SW480 (cell line): Measurements from ENCODE around the gene NAPEPLD.
A peak's percentile ranks its signal among the peaks of the same experiment; 100 is the strongest.

ENCODE experiments used
- DNase-seq: peaks from one replicate; pipeline ENCODE4 v3.0.0-alpha.2; 2016; ENCODE audit warnings: low spot score

NAPEPLD gene

DNA sequence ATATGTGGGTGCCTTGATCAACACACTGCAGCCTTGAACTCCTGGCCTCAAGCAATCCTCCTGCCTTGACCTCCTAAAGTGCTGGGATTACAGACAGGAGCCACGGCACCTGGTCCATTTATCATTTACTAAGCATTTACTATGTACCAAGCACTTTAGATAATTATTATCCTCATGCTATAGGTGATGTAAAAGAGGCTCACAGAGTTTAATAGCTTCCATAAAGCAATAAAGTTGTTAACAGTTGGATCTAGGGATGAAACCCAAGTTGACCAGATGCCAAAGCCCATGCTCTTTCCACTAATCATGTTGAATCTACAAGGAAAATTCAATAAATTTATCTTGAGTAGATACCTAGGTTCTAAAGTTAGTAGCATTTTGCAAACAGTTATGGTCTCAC is 5.0 kb downstream of the NAPEPLD start:
- DNase-seq, result no peak

GRCh38 chr7:103142494-103142893 is 6.4 kb downstream of the NAPEPLD start:
- no peak for DNase-seq

DNA sequence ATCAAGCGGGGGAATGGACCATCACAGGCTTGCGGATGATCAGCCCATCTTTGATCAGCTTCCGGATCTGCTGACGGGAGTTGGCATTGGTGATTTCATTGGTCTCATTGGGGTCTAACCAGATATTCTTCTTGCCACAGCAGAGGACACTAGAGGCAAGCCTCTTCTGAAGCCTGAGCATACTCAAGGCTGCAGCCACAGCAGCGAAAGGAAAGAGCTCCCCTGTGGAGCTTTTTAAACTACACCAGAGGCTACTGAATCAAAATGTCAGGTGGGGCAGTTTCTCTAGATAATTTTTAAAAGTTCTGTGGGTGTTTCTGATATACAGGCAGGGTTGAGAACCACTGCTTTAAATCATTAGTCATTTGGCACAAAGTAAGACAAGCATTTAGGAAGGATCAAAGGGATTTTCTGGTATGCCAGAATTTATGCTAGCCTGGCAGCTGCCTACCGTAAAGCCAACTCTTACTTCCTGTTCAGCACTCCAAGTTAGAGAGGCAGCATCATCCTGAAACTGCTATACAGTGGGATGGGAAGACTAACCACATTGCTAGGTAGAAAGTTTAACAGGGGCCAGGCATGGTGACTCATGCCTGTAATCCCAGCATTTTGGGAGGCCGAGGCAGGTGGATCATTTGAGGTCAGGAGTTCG is 7.0 kb downstream of the NAPEPLD start:
- DNase-seq, result peak; percentile 76

GRCh38 chr7:103140685-103141084 is 8.2 kb downstream of the NAPEPLD start:
- no peak for DNase-seq

- DNase-seq, result no peak
Observed at GRCh38 chr7:103140061-103140460, 8.8 kb downstream of the NAPEPLD start.

DNA sequence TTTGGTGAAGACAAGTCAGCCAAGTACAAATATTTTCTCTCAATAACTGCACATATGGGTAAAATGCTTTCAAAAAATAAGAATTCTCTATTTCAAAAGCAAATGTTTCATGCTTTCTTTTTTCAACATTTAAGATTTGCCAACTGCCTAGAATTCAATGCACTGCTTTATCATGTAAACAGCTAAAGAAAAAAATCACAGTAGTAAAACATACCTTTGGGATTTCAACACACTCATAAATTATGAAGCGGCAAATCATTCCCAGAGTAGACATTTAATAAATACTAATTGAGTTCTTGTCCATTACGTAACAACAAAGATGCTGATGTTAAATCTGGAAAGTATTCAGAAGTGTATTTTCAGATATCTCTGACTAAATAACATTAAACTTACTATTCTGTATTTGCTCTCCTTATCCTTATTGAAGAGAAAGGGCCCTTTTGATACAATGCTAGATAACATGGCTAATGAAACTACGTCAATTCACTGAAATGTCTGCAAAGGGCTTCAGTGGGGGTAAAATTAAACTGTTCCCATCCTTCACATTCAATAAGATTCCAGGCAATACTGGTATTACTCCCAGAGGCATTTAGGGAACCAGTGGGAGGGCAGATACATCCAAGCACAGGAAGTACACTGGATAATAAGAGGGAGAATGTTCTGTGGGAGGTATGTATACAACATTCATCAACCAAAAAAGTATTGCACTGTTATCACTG is 13.9 kb downstream of the NAPEPLD start:
- DNase-seq, result no peak

GRCh38 chr7:103132995-103133688 is 15.8 kb downstream of the NAPEPLD start:
- no peak for DNase-seq

GRCh38 chr7:103130901-103131624 is 17.8 kb downstream of the NAPEPLD start:
- no peak for DNase-seq

GRCh38 chr7:103129702-103130549 is 19.0 kb downstream of the NAPEPLD start:
- no peak for DNase-seq

- no peak for DNase-seq
Observed at GRCh38 chr7:103127006-103127405, 21.9 kb downstream of the NAPEPLD start.

DNA sequence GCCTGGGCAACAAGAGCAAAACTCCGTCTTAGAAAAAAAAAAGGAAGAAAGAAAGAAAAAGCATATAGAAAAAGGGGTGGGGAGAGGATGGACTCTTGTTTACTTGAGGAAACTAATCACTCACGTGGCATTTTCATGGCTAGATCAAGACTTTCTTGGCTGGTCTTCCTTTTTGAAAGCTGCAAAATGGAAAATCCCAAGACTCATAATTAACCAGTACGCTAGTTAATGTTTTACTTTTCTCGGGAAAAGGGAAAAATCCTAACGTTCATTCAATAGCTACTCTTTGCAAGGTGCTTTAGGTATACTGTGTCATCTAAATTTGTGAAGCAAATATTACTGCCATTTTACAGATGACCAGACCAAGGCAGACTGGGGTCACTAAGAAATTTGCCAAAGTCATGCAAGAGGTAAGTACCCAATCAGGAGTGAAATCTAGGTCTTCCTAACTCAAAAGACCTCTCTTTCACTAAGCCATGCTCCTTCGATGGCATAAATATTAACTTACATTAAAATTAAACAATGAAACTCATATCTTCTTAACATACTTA is 24.4 kb downstream of the NAPEPLD start:
- DNase-seq, result no peak

GRCh38 chr7:103123529-103123928 is 25.4 kb downstream of the NAPEPLD start:
- DNase-seq, result no peak

DNA sequence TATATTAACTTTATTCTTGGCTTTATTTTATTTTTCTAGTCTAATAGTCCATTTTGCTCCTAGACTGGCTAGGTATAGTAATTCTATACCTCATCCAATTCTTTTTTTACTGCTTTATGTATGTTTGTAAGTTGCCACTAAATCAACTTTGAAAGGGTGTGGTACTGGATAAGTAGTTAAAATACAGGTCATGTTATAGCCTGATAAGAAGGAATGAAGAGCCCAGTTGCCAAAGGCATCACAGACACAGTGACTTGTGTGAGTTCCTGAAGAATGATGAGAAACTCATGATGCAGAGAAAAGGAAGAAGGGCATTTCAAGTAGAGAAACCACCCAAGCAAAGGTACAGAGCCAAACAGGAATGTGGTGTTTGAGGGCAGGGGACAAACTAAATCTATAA is 27.3 kb downstream of the NAPEPLD start:
- DNase-seq, result no peak

- DNase-seq, result no peak
Observed at GRCh38 chr7:103120362-103120761, 28.5 kb downstream of the NAPEPLD start.

DNA sequence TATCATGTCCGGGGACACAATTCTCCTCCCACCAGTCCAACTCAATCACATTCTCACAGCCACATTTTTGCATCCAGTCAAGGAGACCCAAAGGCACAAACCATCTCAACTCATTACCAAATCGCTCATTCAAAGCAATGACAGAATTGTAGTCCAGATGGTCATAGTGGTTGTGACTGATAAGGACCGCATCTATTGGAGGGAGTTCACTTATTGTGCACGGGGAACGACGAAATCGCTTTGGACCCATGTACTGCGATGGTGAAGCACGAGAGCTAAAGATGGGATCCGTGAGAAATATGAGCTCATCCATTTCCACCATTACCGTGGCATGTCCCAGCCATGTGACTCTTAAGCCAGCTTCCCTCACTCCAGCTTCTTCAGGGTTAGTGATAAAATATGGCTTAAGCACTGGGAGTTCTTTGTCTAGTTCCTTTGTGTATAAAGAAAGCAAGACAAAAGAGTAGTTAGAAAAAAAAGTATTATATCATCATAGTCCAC is 29.1 kb downstream of the NAPEPLD start:
- DNase-seq, result no peak

GRCh38 chr7:103117465-103117864 is 31.4 kb downstream of the NAPEPLD start:
- no peak for DNase-seq

DNA sequence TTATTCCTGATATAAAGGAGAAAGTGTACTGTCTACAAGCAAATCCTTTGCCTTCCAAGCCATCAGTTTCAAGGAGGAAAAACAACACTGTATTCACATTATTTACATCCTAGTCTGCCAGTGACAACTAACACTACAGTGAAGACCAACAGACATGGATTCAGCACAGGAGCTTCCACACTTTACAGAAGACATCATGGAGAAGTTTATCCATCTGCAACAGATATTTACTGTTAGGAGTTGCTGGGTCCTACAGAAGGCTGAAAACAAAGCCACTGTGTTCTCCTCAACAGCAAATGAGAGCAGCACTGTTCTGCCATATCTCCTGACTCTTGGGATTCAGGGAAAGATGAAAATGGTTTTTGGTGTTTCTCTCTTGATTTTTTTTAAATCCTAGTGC is 31.9 kb downstream of the NAPEPLD start:
- DNase-seq, result no peak

DNA sequence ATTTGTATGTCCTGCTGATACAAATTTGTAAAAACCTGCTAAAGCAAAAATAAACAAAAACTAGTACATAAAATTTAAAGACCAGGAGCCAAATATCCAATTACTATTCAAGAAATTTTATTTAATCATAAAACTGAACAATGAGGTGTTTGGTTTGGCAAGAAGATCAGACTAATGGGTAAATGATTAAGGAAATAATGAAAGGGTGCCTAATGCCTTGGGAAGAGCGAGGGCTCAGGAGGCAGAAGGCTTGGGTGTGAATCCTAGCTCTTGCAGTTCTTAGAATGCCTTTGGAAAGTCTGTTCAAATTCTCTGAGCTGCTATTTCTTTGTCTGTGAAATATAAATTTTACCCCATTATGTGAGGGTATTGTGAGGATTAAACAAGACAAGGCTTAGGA is 32.4 kb downstream of the NAPEPLD start:
- no peak for DNase-seq

DNA sequence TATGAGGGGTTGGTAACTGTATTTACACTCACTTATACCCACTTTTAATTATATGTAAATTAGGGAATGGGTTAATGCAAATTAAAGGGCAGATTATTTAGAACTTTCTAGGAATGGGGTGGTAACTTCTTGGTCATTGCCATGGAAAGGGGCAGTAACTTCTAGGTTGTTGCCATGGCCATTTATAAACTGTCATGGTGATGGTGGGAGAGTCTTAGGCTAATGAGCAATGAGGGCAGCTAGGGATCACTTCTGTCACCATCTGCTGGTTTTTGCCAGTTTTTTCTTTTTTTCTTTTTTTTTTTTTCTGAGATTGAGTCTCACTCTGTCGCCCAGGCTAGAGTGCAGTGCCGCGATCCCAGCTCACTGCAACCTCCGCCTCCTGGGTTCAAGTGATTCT is 33.1 kb downstream of the NAPEPLD start:
- DNase-seq, result no peak

DNA sequence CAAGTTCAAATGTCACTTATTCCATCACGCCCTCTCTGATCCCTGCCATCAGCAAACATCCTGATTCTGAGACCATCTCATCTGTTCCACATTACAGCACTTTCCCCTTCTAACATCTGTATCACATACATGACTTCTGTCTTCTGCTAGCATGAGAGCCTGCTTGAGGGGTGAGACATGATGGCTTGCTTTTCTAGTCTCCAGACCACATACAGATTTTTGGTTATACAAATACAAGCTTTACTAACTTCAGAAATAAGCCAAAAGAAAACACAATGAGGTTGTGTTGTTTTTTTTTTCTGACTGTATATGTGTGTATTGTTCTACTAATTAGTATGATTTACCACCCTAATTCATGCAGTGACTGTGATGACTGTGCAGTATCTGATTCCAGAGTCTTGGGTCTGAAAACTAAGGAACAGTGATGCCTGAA is 34.3 kb downstream of the NAPEPLD start:
- DNase-seq, result no peak

GRCh38 chr7:103113164-103113563 is 35.7 kb downstream of the NAPEPLD start:
- DNase-seq, result peak; percentile 76
